Tibial nerve (tissue), 4 donors: ENCODE data around the gene STAB2. TPM values are rescaled to one million over a fixed set of nuclear protein-coding genes. Genes with fewer than 3 reads are reported as not detected.

Experiments used
- DNase-seq, 2 donors: peaks; one replicate each; pipeline ENCODE4 v3.0.0-alpha.2; 2019; ENCODE audit warnings: low spot score in 2 of 2
- H3K27ac ChIP-seq, 4 donors: fragments of 200-600 bp; sonication (generic) in 3 of 4; one replicate each; pipeline ENCODE4 v1.5.1; 2017 to 2019; ENCODE audit warnings: mild to moderate bottlenecking in 1 of 4
- H3K27me3 ChIP-seq, 2 donors: fragments of 200-600 bp; sonication (generic) in 1 of 2; one replicate each; pipeline versions ENCODE4 v1.5.1 to v1.6.0; 2017 to 2019
- H3K36me3 ChIP-seq, 3 donors: fragments of 200-600 bp; sonication (generic); one replicate each; pipeline ENCODE4 v1.5.1; 2018 to 2019
- H3K4me1 ChIP-seq, 4 donors: fragments of 200-600 bp; sonication (generic) in 3 of 4; one replicate each; pipeline ENCODE4 v1.5.1; 2017 to 2019
- H3K4me3 ChIP-seq, 4 donors: fragments of 200-600 bp; sonication (generic) in 3 of 4; one replicate each; pipeline ENCODE4 v1.5.1; 2017 to 2019; ENCODE audit warnings: mild to moderate bottlenecking in 1 of 4, moderate library complexity in 1 of 4
- H3K9me3 ChIP-seq, 4 donors: fragments of 200-600 bp; sonication (generic) in 3 of 4; one replicate each; pipeline ENCODE4 v1.5.1; 2017 to 2019
- CTCF ChIP-seq, 5 experiments: fragments of 200-600 bp in 3 of 5; fragments of 450-650 bp in 2 of 5; sonication (generic) in 3 of 5; IDR thresholded peaks; one replicate each; pipeline ENCODE4 v1.5.1; 2016 to 2019; ENCODE audit warnings: antibody characterized with exemption in 5 of 5, mild to moderate bottlenecking in 3 of 5, moderate library complexity in 2 of 5
- EP300 ChIP-seq, 2 donors: sonication (generic); formaldehyde crosslinking; IDR thresholded peaks; one replicate each; pipeline ENCODE4 v1.6.1; 2017; ENCODE audit warnings: antibody characterized with exemption in 2 of 2, mild to moderate bottlenecking in 1 of 2
- POLR2A ChIP-seq, 2 donors: fragments of 450-650 bp; IDR thresholded peaks; one replicate each; pipeline ENCODE4 v1.6.1; 2017; ENCODE audit warnings: antibody characterized with exemption in 2 of 2, mild to moderate bottlenecking in 2 of 2, moderate library complexity in 2 of 2
- WGBS, 2 donors: methylation state at CpG; one replicate each; pipeline ENCODE4 v1.1.5; 2018; 5-methylcytosine and 5-hydroxymethylcytosine counted together
- total RNA-seq, 4 donors: library from RNA; depleted of rRNA; stranded (reverse); fragments of >200 nt; gene quantifications; one replicate each; pipeline ENCODE4 v1.1.0, GENCODE V29; 2016

The STAB2 gene
- total RNA-seq, 4 donors from 2014 or later = 0.20 TPM; not detected in 3

GRCh38 chr12:103673487-103673886 lies 86.4 kb downstream of the STAB2 start:
- H3K4me1 ChIP-seq = no peaks in the 10 kb centered on the region
- no peak for DNase-seq
- H3K4me3 ChIP-seq = no peak overlapping the region
- no peaks in the 10 kb centered on the region for H3K36me3 ChIP-seq
- H3K9me3 ChIP-seq = no peaks in the 10 kb centered on the region
- H3K27me3 ChIP-seq = no peaks in the 10 kb centered on the region
- no peak for TF ChIP-seq EP300 (IDR thresholded peaks at IDR 0.05)
- no peak for TF ChIP-seq CTCF (IDR thresholded peaks at IDR 0.05)
- TF ChIP-seq POLR2A (IDR thresholded peaks at IDR 0.05) = no peak
- WGBS, 2 donors = 84 to 89% methylated on average over 6 of the region's 6 CpGs
- H3K27ac ChIP-seq = no peak overlapping the region

- DNase-seq = no peak
- Histone ChIP-seq H3K27ac (no peak overlapping the region), H3K36me3 (no peaks in the 10 kb centered on the region), H3K4me3 (no peak overlapping the region), H3K27me3 (no peaks in the 10 kb centered on the region), H3K4me1 (no peaks in the 10 kb centered on the region), H3K9me3 (no peaks in the 10 kb centered on the region)
- WGBS, 2 donors = 89 to 94% methylated on average over 10 of the region's 10 CpGs
- TF ChIP-seq CTCF (IDR thresholded peaks at IDR 0.05) (no peak), EP300 (IDR thresholded peaks at IDR 0.05) (no peak), POLR2A (IDR thresholded peaks at IDR 0.05) (no peak)
Observed at GRCh38 chr12:103673891-103674375, 86.9 kb downstream of the STAB2 start.

GRCh38 chr12:103676893-103677292 lies 89.8 kb downstream of the STAB2 start:
- WGBS, 2 donors = 47% methylated on average over 3 of the region's 3 CpGs
- Histone ChIP-seq H3K27me3 (no peaks in the 10 kb centered on the region), H3K4me1 (no peaks in the 10 kb centered on the region), H3K27ac (no peak overlapping the region), H3K9me3 (no peaks in the 10 kb centered on the region), H3K4me3 (no peak overlapping the region), H3K36me3 (no peaks in the 10 kb centered on the region)
- TF ChIP-seq EP300 (IDR thresholded peaks at IDR 0.05) (no peak), POLR2A (IDR thresholded peaks at IDR 0.05) (no peak), CTCF (IDR thresholded peaks at IDR 0.05) (no peak)
- DNase-seq = no peak

GRCh38 chr12:103677341-103677740 lies 90.3 kb downstream of the STAB2 start:
- no peaks in the 10 kb centered on the region for H3K27me3 ChIP-seq
- DNase-seq = no peak
- 65 to 73% methylated on average over 8 of the region's 8 CpGs for WGBS, 2 donors
- H3K4me3 ChIP-seq = no peak overlapping the region
- TF ChIP-seq EP300 (IDR thresholded peaks at IDR 0.05) = no peak
- no peaks in the 10 kb centered on the region for H3K9me3 ChIP-seq
- H3K4me1 ChIP-seq = no peaks in the 10 kb centered on the region
- no peaks in the 10 kb centered on the region for H3K36me3 ChIP-seq
- H3K27ac ChIP-seq = no peak overlapping the region

GRCh38 chr12:103677905-103678304 lies 90.8 kb downstream of the STAB2 start:
- no peak for TF ChIP-seq EP300 (IDR thresholded peaks at IDR 0.05)
- TF ChIP-seq CTCF (IDR thresholded peaks at IDR 0.05) = no peak
- TF ChIP-seq POLR2A (IDR thresholded peaks at IDR 0.05) = no peak
- Histone ChIP-seq H3K36me3 (no peaks in the 10 kb centered on the region), H3K4me3 (no peak overlapping the region), H3K27me3 (no peaks in the 10 kb centered on the region), H3K27ac (no peak overlapping the region), H3K4me1 (no peaks in the 10 kb centered on the region), H3K9me3 (no peaks in the 10 kb centered on the region)
- 89 to 91% methylated on average over 2 of the region's 2 CpGs for WGBS, 2 donors
- DNase-seq = no peak
